GM21619 (cell line): ENCODE results near the gene KDM2B.

Experiments
- ATAC-seq: cut with Tn5 transposase; IDR thresholded peaks from one replicate; pipeline ENCODE4 v1.9.1; 2021; ENCODE audit not compliant: unreplicated experiment

KDM2B gene

GRCh38 chr12:121532503-121533393 is 48.1 kb downstream of the KDM2B start:
- no peak for ATAC-seq

DNA sequence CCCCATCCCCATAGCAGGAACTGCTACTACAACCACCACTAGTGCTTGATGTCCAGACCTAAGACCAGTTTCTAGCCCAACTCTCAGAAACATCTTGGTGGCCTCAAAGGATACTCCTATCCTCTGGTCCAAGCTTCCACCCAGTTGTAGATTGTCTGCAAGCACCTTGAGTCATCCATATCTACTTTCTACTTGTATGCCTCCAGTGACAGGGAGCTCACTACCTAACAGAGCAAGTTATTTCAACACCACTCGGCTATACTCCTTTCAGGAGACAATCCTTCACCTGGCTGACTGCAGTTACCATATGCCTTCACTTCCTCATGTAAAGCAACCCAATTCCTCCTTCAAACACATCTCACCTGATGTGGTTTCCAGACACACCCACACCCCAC is 49.5 kb downstream of the KDM2B start:
- ATAC-seq, result no peak

DNA sequence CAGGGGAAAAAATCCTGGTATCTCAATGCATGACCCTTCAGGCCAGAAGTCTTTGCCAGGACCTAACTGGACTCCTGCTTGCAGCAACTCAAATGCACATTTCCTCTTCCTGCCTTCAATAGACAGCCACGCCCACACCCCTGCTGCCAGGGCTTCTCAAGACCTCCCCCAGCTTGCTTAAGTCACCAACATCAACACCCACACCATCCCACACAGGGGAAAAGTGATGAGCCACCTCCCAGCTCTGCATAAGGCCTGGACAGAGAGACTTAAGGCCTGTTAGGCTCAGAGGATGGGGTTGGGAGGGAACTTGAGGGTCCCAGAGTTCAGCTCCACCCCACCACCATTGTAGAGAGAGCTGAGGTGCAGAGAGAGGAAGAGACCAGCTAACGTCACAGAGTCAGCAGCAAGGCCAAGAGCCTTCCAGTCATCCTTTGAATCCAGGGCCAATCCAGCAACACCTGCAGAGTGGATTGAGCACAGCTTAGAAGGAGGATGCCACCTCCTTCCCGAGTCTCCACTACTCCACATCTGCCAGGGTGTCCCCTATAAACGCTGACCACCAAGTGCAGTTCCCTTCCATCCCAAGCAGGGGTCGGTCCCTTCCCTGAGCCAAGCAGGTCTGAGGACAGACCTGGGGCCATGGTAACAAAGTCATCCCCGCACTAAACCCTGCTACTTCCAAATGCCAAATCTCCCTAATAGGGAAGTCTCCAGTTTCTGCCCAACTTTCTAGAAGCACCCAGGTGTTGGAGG is 50.0 kb downstream of the KDM2B start:
- no peak for ATAC-seq

- ATAC-seq, result no peak
Measured at GRCh38 chr12:121529184-121529583, 51.6 kb downstream of the KDM2B start.

- no peak for ATAC-seq
Measured at GRCh38 chr12:121525411-121525810, 55.4 kb downstream of the KDM2B start.

- no peak for ATAC-seq
Measured at GRCh38 chr12:121524196-121524916, 56.5 kb downstream of the KDM2B start.

DNA sequence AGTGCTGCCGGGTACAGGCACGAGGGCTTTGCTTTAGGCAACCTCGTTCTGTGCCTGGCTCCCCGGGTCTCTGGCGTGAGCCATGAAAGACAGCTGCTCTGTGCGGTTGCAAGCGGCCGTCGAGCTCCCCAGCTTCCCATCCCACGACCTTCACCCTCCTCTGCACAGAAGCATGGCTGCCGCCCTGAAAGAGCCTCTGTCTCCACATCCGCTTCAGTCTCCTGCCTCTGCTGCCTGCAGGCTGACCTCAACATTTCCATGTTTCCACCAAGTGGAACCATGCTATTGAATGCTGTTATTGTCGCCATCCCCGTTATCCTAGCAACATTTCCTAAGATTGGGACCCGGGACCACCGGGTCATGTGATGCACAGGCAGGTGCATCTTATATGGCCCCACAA is 57.1 kb downstream of the KDM2B start:
- peak; percentile 38 for ATAC-seq

- ATAC-seq, result peak; percentile 52
Measured at GRCh38 chr12:121522971-121523370, 57.9 kb downstream of the KDM2B start.

DNA sequence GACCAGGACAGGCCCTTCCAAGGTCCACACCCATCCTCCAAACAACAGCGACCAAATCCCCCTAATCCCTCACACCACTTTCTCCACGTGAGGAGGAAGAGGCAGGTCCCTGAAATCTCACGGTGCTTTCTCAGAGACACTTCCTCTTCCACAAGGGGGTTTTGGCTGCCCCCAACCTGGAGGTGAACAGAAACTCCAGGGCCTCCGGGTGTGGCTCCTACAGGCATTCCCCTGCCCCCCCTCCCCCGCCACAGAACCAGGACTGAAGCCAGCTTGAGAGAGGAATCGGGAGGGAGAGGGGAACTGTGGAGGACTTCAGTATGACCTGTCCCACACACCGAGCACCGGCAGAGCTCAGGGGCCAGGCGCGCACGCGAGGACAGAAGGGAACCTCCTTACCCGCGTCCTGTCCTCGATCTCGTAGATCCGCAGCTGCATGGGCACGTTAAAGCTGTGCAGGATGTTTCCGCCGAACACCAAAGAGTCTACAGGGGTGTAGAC is 60.2 kb downstream of the KDM2B start:
- ATAC-seq, result no peak

DNA sequence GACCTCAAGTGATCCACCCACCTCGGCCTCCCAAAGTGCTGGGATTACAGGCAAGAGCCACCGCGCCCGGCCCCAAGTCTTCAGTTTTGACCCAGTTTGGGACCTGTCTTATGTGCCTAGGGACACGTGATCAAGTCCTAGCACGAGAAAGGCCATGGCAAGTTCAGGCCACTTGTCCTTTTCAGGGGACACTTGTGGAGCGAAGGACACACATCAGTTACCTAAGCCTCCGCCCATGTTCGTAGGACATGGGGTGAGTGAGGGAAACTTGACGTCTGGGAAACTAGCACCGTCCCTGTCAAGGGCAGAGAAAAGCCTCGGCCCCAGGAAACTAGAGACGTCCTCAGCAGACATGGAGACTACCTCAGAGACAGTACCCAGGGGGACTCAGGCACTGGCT is 60.7 kb downstream of the KDM2B start:
- no peak for ATAC-seq

DNA sequence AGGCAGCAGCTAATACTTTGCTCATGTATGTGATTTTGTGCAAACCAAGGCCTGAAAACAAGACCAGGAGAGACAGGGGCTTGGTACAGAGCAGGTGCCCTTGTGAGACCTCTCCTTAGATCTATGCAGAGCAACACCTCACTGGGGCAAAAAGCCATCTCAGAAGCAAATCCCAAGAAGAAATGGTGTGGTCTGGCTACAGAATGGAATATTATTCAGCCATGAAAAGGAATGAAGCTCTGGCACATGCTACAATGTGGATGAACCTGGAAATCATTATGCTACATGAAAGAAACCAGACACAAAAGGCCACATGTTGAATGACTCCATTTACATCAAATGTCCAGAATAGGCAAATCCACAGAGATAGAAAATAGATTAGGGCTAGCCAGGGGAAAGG is 61.6 kb downstream of the KDM2B start:
- ATAC-seq, result no peak

GRCh38 chr12:121518656-121519055 is 62.2 kb downstream of the KDM2B start:
- no peak for ATAC-seq

DNA sequence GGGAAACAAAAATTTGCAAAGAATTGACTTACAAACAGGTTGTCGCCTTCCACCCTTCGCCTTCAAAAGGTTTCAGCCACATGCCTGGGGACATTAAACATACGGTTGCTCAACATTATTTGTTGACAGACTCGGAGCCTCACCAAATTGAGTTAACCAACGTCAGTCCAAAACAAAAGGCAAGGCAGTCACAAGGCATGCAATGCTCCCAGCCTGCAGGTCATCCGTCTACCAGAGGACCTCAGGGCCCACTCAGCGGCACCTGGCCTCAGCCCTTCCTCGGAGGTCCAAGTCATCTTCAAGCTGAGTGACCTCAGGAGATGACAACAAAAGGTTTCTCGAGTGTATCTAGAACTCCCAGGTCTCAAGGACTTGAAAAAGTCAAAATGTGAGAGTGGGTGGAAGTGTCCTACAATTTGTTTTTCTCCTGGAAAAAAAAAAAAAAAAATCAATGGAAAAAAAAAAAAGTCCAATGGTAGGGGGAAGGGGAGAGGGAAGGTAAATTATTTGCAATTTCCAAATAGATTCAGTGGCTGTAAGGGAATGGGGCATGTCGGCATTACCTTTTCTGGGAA is 64.3 kb downstream of the KDM2B start:
- ATAC-seq, result no peak

- ATAC-seq, result no peak
Measured at GRCh38 chr12:121515615-121516014, 65.2 kb downstream of the KDM2B start.

DNA sequence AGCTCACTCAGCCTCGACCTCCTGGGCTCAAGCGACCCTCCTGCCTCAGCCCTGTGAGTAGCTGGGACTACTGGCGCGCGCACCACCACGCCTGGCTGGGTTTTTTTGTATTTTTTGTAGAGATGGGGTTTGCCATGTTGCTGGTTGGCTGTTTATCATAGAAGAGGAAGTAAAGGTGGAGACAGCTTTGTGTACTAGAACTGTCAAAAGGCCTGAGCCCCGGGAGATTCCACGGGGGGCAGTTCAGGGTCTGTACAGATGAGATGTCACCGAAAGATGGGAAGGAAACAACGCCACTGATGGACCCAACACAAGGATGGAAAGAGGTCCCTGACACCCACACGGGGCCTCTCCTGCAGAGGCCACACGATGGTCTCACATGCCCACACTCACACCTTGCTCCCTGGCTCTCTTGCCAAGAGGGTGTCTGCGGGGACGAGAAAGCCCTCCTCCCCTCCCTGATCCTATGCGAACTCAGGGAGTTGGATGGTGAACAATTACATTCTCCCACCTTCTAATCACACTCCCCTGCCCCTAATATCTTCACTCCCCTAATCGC is 66.6 kb downstream of the KDM2B start:
- ATAC-seq, result peak; percentile 33

- peak; percentile 84 for ATAC-seq
Measured at GRCh38 chr12:121513464-121514183, 67.2 kb downstream of the KDM2B start.

DNA sequence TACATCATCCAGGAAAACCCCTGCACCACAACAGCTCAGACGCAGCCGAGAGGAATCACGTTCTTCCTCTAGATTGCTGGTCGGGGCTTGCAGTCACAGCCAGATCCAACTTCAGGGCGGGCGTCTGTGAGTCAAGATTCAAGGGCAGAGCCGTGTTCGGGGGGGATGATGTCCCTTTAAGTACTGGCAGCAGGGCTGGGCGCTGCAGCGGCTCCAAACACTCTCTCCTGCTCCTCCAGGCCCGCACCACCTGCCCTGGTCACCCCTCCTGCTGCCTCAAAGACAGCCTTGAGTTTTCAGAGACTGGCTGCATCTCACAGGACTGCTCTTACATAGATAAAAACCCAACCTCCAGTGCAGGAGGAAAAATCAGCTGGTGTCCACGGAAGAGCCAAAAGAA is 68.3 kb downstream of the KDM2B start:
- ATAC-seq, result no peak

DNA sequence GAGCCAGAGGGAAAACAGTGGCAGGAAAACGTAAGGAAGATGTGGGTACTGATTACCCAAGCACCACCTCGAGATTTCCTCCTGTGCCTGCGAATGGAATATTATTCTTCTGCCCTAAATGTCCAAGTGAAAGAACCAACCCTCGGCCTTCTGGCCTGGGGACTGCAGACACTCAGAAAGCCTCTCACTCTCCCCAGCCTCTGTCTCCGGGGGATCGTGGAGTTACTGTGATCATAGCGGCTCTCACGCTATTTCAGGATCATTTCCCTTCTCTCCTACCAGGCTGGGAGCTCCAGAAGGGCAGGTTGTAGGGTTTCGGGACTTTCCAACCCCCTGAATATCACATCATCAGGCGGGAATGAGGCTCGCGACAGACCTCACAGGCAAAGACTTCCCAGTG is 68.9 kb downstream of the KDM2B start:
- ATAC-seq, result no peak

- ATAC-seq, result no peak
Measured at GRCh38 chr12:121509339-121509738, 71.5 kb downstream of the KDM2B start.

- ATAC-seq, result no peak
Measured at GRCh38 chr12:121508533-121508932, 72.3 kb downstream of the KDM2B start.
